ENCODE results near the gene SOX4.

SOX4 gene

DNA sequence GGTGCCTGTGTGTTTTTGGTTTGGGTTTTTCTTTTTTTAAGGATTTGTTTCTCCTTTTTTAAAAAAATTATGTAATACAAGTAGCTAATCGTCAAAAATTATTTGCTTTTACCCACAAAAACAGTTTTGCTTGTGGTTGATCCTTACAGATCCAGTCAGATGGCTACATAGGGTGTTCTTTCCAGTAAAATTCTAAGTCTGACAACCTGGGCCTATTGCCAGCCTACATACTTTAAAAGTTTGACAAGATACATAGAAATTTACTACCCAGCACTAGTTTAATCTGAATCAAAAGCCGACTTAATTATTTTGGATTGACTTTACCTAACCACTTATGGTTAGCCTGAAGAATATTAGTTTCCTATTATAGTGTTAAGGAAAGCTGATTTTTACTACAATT is 2.1 kb upstream of the SOX4 start:
- ChIA-PET CTCF (interaction anchor here (8.6 kb wide), 1 partner anchor 1026 kb away, joined by 119 read pairs; no protein-coding TSS in a partner anchor), POLR2A (no interaction called here)
- TF ChIP-seq, protein P1, sequence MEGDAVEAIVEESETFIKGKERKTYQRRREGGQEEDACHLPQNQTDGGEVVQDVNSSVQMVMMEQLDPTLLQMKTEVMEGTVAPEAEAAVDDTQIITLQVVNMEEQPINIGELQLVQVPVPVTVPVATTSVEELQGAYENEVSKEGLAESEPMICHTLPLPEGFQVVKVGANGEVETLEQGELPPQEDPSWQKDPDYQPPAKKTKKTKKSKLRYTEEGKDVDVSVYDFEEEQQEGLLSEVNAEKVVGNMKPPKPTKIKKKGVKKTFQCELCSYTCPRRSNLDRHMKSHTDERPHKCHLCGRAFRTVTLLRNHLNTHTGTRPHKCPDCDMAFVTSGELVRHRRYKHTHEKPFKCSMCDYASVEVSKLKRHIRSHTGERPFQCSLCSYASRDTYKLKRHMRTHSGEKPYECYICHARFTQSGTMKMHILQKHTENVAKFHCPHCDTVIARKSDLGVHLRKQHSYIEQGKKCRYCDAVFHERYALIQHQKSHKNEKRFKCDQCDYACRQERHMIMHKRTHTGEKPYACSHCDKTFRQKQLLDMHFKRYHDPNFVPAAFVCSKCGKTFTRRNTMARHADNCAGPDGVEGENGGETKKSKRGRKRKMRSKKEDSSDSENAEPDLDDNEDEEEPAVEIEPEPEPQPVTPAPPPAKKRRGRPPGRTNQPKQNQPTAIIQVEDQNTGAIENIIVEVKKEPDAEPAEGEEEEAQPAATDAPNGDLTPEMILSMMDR (IDR thresholded peaks at IDR 0.05; ENCODE audit: control extremely low read depth, extremely low read depth, low read depth, missing control alignments) = no peak
- no peak for DNase-seq (ENCODE audit: extremely low spot score)

GRCh38 chr6:21592953-21593352 is 598 bp upstream of the SOX4 start:
- DNase-seq (ENCODE audit: extremely low spot score) = no peak
- TF ChIP-seq, protein P1 (IDR thresholded peaks at IDR 0.05; ENCODE audit: control extremely low read depth, extremely low read depth, low read depth, missing control alignments) = no peak
- ChIA-PET CTCF (interaction anchor here (1.4 to 8.6 kb wide), 3 partner anchors 18 to 1032 kb away, joined by 4 to 119 read pairs (median 4); no protein-coding TSS in a partner anchor), POLR2A (interaction anchor here (0.6 to 1.2 kb wide), 5 partner anchors 9 to 1042 kb away, joined by 3 to 4 read pairs (median 3); no protein-coding TSS in a partner anchor)

DNA sequence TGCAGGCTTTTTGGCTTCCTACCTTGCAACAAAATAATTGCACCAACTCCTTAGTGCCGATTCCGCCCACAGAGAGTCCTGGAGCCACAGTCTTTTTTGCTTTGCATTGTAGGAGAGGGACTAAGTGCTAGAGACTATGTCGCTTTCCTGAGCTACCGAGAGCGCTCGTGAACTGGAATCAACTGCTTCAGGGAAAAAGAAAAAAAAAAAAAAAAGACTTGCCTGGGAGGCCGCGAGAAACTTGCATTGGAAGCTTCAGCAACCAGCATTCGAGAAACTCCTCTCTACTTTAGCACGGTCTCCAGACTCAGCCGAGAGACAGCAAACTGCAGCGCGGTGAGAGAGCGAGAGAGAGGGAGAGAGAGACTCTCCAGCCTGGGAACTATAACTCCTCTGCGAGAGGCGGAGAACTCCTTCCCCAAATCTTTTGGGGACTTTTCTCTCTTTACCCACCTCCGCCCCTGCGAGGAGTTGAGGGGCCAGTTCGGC is 420 bp downstream of the SOX4 start:
- CTCF ChIA-PET = interaction anchor here (1.2 to 8.6 kb wide), 3 partner anchors 493 to 1033 kb away, joined by 3 to 119 read pairs (median 4); no protein-coding TSS in a partner anchor
- TF ChIP-seq, protein P1 (IDR thresholded peaks at IDR 0.05; ENCODE audit: control extremely low read depth, extremely low read depth, low read depth, missing control alignments) = no peak
- DNase-seq (ENCODE audit: extremely low spot score) = no peak
- POLR2A ChIA-PET = interaction anchor here (0.5 to 1.2 kb wide), 8 partner anchors 8 to 1044 kb away, joined by 3 to 4 read pairs (median 3); no protein-coding TSS in a partner anchor

- TF ChIP-seq, protein P1 (IDR thresholded peaks at IDR 0.05; ENCODE audit: control extremely low read depth, extremely low read depth, low read depth, missing control alignments) = no peak
- CTCF ChIA-PET = interaction anchor here (1.2 to 8.6 kb wide), 2 partner anchors 494 to 1029 kb away, joined by 3 to 119 read pairs; no protein-coding TSS in a partner anchor
- peak; percentile 62 for DNase-seq (ENCODE audit: extremely low spot score)
- POLR2A ChIA-PET = interaction anchor here (0.6 to 1.0 kb wide), 8 partner anchors 70 to 1391 kb away, joined by 3 to 4 read pairs (median 3); no protein-coding TSS in a partner anchor
These were observed 1.1 kb downstream of the SOX4 start for GRCh38 chr6:21594416-21595281.

GRCh38 chr6:21595285-21596144 is 2.0 kb downstream of the SOX4 start:
- CTCF ChIA-PET = interaction anchor here (1.2 to 8.6 kb wide), 2 partner anchors 453 to 1030 kb away, joined by 3 to 119 read pairs; no protein-coding TSS in a partner anchor

More at GRCh38 chr6:21595285-21596144, 2.0 kb downstream of the SOX4 start:
- POLR2A ChIA-PET = interaction anchor here (0.6 to 0.9 kb wide), 3 partner anchors 136 to 1060 kb away, joined by 3 read pairs; no protein-coding TSS in a partner anchor
- TF ChIP-seq, protein P1 (IDR thresholded peaks at IDR 0.05; ENCODE audit: control extremely low read depth, extremely low read depth, low read depth, missing control alignments) = no peak
- peak; percentile 33 for DNase-seq (ENCODE audit: extremely low spot score)

Measured in GM10248 (cell line).